GM18951 (cell line): ENCODE data around the gene TMIGD2.

Experiments used
- POLR2A ChIP-seq: IDR thresholded peaks from 4 replicates; pipeline ENCODE4 v1.6.1; 2011; ENCODE audit warnings: mild to moderate bottlenecking; ENCODE audit not compliant: insufficient read length, insufficient read depth; ENCODE audit errors: extremely low read depth
- in situ Hi-C: fragments of 300-500 bp; cut with MboI; formaldehyde crosslinking; loops from one replicate; pipeline ENCODE4 v1.12.0; 2022; ENCODE audit warnings: low sequenced_read_pairs, mixed read lengths, inconsistent platforms; ENCODE audit not compliant: unreplicated experiment

Gene TMIGD2

GRCh38 chr19:4319067-4319718 lies 17.0 kb upstream of the TMIGD2 start:
- no peak for TF ChIP-seq POLR2A
- in situ Hi-C loops, result no loop called here

GRCh38 chr19:4318460-4318859 lies 16.3 kb upstream of the TMIGD2 start:
- in situ Hi-C loops, result no loop called here
- TF ChIP-seq POLR2A, result no peak

- in situ Hi-C loops, result no loop called here
- no peak for TF ChIP-seq POLR2A
Observed at GRCh38 chr19:4316956-4317355, 14.8 kb upstream of the TMIGD2 start.

GRCh38 chr19:4313847-4314490 lies 11.8 kb upstream of the TMIGD2 start:
- in situ Hi-C loops, result no loop called here
- no peak for TF ChIP-seq POLR2A

GRCh38 chr19:4310247-4311121 lies 8.3 kb upstream of the TMIGD2 start:
- in situ Hi-C loops, result no loop called here
- TF ChIP-seq POLR2A, result no peak

- no peak for TF ChIP-seq POLR2A
- in situ Hi-C loops, result no loop called here
Observed at GRCh38 chr19:4305659-4306058, 3.5 kb upstream of the TMIGD2 start.

GRCh38 chr19:4305257-4305612 lies 3.0 kb upstream of the TMIGD2 start:
- TF ChIP-seq POLR2A, result no peak
- in situ Hi-C loops, result no loop called here

- in situ Hi-C loops, result no loop called here
- TF ChIP-seq POLR2A, result no peak
Observed at GRCh38 chr19:4304538-4305256, 2.5 kb upstream of the TMIGD2 start, which contains the start of gene FSD1. FSD1 (plus strand) TSS chr19:4304598; CDS start chr19:4304747, 149 bp downstream.

GRCh38 chr19:4303819-4304537 lies 1.8 kb upstream of the TMIGD2 start:
- no peak for TF ChIP-seq POLR2A
- in situ Hi-C loops, result no loop called here

GRCh38 chr19:4301590-4302242 lies 473 bp downstream of the TMIGD2 start:
- no peak for TF ChIP-seq POLR2A
- in situ Hi-C loops, result no loop called here

- no peak for TF ChIP-seq POLR2A
- in situ Hi-C loops, result no loop called here
Observed at GRCh38 chr19:4300589-4300988, 1.6 kb downstream of the TMIGD2 start.

- no peak for TF ChIP-seq POLR2A
- in situ Hi-C loops, result no loop called here
Observed at GRCh38 chr19:4298810-4299550, 3.2 kb downstream of the TMIGD2 start.
